GM19035 (cell line): Measurements from ENCODE around the gene PFKFB4.
"Not testable (repeated sequence)": the region's sequence is repeated elsewhere in the genome, so short reads cannot be mapped to it uniquely, and the experiment has no call there.

Experiments
- ATAC-seq: cut with Tn5 transposase; IDR thresholded peaks from one replicate; pipeline ENCODE4 v1.9.1; 2021; ENCODE audit not compliant: unreplicated experiment

Gene PFKFB4

DNA sequence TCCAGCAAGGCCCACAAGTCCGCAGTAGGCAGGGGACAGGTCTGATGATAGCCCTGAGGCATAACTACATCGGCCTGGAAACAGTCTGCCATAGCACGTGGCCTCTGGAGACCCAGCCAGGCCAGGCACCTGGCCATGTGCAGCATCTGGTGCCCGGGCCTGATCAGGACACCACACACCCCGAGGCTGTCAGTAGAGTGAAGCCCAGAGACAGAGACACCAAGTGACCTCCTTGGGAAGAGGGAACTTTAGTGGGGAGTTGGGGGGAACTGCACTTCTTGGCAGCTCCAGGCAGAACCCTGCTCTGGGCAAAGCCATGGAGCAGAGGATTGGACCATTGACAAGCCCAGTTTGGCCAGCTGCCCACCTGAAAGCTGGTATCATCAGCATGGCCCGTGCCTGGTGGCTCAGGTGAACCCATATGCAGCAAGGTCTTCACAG lies 53.9 kb downstream of the PFKFB4 start:
- ATAC-seq, result no peak

DNA sequence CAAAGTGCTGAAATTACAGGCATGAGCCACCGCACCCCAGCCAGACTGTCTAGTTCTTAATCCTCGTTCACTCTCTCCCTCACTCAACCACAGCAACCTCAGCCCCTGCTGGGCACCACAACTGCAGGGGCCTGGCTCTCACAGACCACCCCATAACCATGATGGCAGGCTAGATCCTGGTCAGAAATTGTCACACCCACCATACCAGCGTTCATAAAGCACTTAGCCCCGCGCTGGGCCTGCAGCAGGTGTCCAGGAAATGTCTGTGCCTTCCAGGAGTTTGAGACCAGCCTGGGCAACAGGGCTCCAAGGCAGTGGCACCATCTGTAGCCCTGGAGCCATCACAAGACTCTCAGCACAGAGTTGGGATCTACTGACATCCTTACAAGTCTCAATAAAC lies 54.5 kb downstream of the PFKFB4 start:
- ATAC-seq, result no peak

DNA sequence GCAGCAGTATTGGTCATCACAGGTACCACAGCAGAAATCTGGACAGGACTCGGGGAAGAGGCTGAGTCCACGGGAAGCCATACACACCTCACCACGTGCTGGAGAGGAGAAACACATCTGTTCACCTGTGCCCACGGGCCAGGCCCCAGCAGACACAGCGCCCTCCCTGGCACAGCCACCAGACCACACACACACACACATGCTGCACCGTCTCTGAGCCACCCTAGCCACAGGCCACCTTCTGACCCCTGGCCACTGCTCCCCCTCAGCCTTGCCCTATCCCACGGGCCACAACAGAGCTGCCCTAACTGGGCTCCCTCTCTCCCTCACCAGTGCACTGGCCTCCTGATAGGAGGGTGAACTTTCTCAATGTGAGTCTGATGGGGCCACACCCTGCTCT lies 55.4 kb downstream of the PFKFB4 start:
- ATAC-seq, result no peak

DNA sequence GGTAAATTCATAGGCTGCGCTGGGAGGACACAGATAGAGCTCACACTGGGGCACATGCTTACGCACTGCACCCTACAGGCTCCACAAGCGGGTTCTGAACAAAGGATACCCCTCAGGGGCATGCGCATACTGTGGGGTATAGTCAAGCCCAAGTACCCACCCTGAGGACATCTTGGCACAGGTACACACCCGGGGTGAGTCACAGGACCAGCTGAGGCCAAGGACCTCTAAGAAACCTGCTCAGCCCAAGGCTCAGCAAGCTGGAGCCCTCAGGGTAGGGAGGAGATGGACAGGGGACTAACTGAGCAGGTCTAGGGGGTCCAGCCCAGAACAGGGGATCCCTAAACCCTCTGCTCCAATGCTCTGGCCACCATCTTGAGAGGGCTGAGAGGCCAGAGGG lies 55.9 kb downstream of the PFKFB4 start:
- no peak for ATAC-seq

DNA sequence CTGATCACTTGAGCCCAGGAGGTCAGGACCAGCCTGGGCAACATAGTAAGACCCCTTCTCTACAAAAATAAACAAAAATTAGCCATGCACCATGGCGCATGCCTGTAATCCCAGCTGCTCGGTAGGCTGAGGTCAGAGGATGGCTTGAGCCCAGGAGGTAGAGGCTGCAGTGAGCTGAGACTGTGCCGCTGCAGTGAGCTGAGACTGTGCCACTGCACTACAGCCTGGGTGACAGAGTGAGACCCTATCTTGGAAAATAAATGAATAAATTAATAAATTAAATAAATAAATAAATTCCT lies 63.5 kb downstream of the PFKFB4 start:
- no peak for ATAC-seq

DNA sequence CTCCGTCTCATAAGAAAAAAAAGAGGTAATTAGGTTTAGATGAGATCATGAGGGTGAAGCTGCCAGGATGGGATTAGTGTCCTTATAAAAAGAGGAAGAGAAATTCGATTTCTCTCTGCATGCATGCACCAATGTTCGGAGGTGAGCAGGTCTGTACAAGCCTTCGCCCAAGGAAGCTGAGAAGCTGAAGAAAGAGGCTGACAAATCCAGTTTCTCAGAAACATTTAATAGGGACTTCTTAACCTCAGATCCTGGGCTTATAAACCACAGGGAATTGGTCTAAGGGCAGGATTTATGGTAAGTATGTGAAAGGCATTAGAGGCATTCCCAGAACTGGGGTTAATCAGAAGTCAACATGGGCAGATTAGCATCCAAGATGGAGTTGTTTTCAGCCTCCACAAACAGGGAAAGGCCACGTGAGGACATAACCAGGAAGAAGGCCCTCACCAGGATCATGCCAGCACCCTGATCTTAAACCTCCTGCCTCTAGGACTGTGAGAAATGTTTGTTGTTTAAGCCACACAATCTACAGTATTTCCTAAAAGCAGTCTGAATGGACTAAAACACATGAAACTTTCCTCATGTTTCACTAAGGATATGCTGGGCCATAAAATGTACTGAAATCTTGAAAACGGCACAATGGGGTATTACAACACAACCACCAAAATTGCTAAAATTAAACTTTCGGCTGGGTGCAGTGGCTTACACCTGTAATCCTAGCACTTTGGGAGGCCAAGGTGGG lies 64.0 kb downstream of the PFKFB4 start:
- ATAC-seq, result no peak

DNA sequence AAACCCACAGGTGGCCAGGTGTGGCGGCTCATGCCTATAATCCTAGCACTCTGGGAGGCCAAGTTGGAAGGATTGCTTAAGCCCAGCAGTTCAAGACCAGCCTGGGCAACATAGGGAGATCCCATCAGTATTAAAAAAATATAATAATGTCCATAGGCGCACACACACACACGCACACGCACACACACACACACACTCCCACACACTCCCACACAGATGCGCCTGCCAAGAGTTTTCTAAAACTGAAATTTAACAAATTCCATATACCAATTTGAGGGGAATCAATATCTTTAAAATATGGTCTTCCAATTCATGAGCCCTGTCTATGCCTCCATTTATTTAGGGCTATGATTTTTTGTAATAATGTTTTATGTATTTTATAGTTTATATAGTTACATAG lies 69.7 kb downstream of the PFKFB4 start:
- no peak for ATAC-seq

DNA sequence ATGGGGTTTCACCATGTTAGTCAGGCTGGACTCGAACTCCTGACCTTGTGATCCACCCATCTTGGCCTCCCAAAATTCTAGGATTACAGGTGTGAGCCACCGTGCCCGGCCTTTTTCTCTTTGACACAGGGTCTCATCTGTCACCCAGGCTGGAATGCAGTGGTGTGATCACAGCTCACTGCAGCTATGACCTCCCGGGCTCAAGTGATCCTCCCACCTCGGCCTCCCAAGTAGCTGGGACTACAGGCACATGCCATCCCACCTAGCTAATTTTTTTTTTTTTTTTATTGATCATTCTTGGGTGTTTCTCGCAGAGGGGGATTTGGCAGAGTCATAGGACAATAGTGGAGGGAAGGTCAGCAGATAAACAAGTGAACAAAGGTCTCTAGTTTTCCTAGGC lies 73.8 kb downstream of the PFKFB4 start:
- not testable (repeated sequence) for ATAC-seq

DNA sequence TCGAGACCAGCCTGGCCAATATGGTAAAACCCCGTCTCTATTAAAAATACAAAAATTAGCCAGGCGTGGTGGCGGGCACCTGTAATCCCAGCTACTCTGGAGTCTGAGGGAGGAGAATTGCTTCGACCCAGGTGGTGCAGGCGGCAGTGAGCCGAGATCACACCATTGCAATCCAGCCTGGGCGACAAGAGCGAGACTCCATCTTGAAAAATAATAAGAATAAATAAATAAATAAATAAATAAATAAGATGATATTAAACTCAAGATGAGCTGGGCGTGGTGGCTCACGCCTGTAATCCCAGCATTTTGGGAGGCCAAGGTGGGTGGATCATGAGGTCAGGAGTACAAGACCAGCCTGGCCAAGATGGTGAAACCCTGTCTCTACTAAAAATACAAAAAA lies 75.7 kb downstream of the PFKFB4 start:
- not testable (repeated sequence) for ATAC-seq

DNA sequence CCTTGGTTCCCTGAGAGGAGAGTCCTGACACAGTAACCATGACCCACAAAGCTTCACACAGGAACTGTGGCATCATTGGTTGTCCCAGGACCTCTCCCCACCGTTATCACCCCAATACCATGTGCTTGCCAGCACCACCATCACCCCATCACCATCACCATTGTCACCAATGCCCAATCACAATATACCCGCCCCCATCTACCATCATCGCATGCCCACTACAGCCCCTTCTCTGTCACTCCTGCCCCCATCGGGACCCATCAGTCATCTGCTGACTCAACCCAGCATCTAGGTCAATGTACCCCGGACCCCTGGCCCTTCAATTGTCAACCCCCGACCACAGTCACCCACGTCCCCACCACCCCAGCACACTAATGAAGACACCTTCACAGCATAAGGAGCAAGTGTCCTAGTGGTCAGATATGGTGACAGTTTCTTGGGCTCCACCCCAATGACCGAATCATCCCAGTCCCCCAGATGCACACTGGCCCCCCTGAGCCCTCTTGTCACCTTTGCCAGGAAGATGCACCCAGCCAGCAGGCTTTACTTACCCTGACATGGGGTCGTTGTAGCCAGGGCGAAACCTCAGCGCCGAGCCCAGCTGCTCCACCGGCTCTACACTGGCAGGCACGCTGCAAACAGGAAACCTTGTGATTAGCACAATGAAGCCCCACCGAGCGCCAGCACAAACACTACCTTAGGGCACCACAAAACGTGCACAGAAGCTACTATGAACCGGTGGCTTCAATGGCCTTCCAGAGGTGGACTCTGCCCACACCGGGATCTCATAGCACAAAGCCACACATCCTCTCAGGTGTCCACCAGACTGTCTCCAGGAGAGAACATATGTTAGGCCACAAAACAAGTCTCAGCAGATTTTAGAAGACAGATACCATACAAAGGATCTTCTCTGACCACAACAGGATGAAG lies 77.7 kb downstream of the PFKFB4 start:
- no peak for ATAC-seq

DNA sequence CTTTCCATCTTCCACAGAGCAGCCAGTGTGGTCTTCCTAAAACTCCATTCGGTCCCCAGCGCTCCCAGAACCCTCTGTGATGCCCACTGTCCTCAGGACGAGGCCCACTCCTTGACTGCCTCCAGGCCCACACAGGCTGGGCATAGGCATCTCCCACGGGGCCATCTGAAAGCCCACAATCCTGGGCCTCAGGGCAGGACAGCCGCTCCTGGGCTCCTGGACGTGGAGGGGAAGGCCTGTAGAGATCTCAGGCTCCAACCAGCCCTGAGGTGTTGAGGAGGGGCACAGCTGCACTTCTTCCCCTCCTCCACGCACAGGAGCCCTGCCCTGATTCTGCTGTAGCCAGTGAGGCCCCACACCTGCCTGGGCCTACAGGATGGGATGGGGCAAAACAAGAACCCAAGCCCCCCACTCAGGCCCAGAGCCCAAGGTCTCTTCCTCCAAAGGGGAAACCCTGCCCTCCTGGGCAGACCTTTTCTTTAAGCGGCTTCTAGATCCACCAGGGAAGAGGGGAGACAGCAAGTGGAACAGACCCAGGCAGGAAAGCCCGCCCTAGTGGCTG lies 78.6 kb downstream of the PFKFB4 start:
- ATAC-seq, result no peak

DNA sequence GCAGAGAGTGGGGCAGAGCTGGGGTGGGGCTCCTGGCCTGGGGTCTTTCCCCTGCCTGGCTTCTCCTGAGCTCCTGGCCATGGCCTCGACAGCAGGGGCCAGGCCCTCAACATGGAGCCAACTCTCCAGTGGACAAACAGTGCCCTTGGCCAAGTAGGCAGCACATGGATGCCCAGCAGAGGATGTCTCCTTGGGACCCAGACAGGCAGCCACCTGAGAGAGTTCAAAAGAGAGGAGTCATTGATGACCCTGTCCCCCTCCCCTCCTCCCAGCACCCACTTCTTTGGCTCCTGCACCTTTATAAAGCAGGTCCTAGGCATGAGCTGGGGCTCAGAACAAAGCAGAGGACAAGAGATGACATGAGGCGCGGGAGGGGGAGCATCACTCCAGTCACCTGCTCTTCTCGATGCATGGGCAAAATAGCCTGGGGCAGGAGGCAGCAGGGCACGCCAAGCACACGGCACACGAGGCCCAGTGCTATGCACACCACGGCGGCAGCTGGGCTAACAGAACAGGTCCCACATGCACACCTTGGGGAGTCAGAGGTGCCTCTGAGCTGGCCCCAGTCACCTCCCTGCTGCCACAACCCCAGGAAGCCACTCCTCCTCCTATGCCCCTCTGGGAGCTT lies 80.1 kb downstream of the PFKFB4 start:
- no peak for ATAC-seq

DNA sequence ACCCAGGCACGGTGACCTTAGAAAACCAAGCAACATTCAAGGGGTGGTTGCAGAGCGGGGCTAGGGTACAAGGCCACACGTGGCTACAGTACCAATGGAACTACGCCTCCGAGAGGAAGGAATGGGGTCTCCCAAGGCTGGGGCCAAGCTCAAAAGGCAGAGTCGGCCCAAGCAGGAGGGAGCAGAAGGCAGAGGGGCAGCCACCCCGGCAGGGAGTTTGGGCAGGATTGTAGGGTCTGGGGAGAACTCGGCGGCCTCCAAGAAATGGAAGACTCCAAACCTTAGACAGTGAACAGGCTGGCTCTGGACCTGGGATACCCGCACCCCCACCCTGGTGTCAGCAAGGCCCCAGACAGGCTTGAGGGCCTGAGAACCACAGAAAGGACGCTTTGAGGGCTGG lies 81.4 kb downstream of the PFKFB4 start:
- no peak for ATAC-seq

DNA sequence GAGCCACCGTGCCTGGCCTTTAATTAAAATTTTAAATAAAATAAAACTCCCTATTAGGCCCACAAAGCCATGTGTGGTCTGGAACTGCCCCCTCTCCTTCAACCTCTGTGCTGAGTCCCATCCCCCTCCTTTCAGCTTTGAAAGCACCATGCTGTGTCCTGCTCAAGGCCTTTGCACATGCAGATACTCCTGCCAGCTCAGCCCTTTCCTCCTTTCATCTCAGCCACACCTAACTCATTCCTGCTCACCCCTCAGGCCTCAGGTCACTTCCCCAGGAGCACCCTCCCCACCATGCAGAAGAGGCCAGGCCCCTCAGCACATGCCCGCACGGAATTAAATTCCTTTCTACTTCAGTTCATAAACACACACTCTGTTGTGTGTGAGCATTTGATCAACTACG lies 82.0 kb downstream of the PFKFB4 start:
- no peak for ATAC-seq

DNA sequence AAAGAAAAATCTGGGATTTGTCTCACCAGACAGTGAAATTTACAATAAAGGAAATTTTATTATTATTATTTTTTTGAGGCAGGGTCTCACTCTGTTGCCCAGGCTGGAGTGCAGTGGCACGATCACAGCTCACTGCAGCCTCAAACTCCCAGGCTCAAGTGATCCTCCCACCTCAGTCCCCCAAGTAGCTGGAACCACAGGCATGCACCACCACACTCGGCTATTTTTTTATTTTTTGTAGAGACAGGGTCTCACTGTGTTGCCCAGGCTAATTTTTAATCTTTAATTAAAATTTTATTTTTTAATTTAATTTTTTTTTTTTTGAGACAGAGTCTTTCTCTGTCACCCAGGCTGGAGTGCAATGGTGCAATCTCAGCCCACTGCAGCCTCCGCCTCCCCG lies 82.6 kb downstream of the PFKFB4 start:
- ATAC-seq, result not testable (repeated sequence)

DNA sequence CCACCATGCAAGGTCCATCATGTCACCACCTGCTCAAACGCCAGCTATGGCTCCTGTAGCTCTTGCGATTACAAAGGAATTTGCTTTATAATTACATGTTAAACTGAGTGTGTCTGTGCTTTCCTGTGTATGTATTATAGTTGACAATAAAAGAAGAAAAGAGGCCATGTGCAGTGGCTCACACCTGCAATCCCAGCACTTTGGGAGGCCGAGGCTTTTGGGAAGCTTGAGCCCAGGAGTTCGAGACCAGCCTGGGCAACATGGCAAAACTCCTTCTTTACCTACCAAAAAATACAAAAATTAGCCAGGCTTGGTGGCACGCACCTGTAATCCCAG lies 83.0 kb downstream of the PFKFB4 start:
- ATAC-seq, result no peak

DNA sequence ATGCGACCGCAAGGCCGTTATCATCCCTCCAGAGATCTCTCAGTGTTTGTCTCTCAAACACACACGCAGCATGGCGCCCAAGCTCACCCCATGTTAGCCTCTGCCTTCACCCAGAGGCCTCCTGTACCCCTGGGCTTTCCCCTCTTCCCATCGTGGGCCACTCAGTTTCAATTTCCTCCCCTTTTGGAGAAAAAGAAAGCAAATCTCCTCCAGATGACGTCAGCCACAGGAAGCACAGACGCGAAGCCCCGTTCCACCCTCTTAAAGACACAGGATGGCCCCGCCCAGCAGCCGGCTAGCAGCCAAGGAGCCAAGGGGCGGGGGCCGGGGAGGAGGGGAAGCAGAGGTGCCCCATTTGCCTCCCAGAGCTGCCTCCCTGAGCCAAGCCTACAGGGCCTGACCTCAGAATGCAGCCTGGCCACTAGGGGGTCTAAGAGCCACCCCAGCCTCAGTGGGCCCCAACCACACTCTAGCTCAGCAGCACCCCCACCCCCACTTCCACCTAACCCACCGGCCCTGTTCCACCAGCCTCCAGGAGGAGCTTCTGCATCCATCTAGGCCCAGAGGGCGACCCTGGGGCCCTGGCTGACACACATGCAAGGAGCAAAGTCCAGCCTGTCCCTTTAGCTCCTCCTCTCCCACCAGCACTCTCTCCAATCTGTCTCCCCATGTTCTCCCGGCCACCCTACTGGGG lies 83.5 kb downstream of the PFKFB4 start:
- ATAC-seq, result peak; percentile 78

DNA sequence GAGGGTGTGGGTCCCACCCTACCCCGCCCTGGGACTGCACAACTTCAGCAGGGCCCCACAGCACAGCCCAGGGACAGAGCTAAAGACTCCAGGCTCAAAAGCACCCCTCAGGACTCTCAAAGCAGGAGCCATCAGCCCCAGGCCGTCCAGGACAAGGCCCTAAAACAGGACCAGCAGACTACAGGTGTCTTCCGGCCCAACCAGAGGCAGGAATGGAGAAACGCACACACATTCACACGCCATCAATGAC lies 84.0 kb downstream of the PFKFB4 start:
- ATAC-seq, result no peak

DNA sequence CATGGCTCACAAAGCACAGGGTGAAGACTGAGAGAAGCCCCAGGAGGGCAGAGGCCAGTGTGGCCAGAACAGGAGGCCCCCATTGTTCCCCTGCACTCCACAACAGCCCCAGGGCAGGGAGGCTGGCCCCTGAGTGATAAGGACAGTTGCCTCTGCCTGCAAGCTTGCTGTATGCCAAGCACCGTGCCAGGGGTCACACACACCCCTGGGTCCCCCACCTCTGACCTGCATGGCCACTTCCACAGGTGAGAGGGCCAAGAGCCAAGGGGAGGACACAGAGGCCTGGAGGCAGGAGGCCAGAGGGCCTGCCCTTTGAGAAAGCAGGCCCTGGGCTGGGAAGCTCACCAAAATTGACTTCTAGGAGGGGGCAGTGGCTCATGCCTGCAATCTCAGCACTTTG lies 86.3 kb downstream of the PFKFB4 start:
- no peak for ATAC-seq

DNA sequence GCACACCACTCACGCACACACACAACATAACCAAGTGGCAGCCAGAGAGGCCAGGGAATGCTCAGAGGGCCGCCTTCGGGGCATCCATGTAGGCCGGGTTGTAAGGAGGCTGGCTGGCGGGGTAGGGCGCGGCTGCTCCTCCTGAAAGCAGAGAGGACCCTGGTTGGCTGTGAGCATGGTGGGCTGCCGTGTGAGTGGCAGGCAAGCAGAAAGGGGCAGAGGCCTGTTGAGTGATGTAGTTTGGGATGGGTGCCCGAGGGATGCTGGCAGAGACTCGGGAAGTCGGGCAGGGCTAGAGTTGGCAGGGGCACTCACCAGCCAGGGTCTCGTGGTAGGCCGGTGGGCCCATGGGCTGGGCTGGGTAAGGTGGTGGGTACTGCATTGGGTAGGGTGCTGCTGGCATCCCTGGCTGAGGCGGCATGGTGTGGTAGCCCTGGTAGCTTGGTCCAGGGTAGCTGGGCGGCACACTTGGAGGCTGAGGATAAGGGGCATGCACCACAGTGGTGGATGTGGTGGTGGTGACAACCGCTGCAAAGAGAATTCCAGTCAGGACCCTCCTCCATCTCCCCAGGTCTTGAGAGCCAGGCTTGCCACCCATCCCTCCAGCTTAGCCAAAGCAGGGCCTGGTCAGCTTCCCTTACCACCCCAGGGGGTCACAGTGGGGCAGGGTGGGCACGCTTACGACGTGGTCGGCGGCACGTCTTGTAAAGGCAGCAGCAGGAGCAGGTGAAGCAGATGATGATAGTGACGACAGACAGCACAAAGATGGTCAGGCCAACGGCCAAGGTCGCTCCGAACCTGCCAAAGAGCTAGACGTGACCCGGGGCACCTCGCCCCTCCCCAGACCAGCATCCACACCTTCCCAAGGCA lies 87.3 kb downstream of the PFKFB4 start:
- ATAC-seq, result no peak

DNA sequence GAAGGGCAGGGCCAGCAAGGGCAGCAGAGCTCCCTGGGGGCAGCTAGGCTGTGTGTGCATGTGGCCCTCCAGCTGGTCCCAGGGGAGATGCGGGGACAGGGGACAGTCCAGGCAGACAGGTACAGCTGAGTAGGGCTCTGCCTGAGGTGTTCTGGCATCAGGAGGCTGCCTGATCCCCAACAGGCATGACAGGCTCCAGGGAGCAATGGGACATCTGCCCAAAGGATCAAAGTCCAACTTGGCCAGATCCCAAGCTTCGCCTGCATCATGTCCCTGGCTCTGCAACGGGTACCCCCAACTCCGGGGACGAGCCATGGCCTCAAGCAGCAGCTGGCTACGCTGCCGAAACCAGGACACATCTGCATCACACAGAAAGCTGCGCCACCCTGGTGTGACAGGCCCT lies 88.3 kb downstream of the PFKFB4 start:
- no peak for ATAC-seq
